Measurements from ENCODE around the gene USP14. TPM values are rescaled to one million over a fixed set of nuclear protein-coding genes. Genes with fewer than 3 reads are reported as not detected.

Gene USP14
- total and polyA plus RNA-seq, 4 donors, result 30.9 to 74.0 (median 54.1) TPM

DNA sequence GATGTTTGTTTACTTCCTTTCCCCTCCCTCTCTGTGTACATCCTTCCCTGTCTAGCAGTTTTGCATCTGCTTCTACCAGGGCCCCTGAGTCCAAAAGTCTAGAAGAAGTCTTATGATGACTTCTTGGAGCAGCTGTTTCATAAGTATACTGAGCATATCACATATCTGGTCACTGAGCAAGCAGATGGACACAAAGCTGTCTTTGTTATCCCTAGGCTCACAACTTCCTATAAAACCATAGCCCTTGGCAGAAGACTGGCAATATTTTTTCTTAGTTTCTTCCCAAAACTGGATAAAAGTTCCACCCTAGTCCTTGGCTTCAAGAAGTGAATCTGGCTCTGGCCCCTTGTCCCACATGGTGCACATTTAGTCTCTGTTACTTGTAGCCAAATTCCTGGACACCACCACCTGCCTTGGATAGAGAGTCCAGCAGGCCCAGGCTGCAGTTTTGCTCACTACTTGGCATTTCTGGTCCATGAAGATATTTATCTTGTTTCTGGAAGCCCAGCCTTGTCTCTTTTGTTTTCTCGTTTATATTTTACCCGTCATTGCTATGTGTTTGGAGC lies 87.0 kb downstream of the USP14 start:
- H3K27ac ChIP-seq (ENCODE audit: low read depth, low read length), result no peak overlapping the region
- no peaks in the 10 kb centered on the region for H3K9me3 ChIP-seq (ENCODE audit: control insufficient read depth, insufficient read depth, low read length)
- H3K4me1 ChIP-seq (ENCODE audit: control insufficient read depth, insufficient read depth, low read length), result no peaks in the 10 kb centered on the region
- H3K27me3 ChIP-seq (ENCODE audit: control insufficient read depth, insufficient read depth, low read length), result no peaks in the 10 kb centered on the region
- peaks cover 14% of the 10 kb centered on the region for H3K36me3 ChIP-seq (ENCODE audit: control insufficient read depth, insufficient read depth, low read length)
- no peak overlapping the region for H3K4me3 ChIP-seq (ENCODE audit: low read depth, low read length)
- DNase-seq (ENCODE audit: low read depth in 4 of 6, low spot score in 6 of 6), result no peak
- no CpG with 5 or more reads among the region's 2 CpGs for WGBS (ENCODE audit: insufficient coverage)

DNA sequence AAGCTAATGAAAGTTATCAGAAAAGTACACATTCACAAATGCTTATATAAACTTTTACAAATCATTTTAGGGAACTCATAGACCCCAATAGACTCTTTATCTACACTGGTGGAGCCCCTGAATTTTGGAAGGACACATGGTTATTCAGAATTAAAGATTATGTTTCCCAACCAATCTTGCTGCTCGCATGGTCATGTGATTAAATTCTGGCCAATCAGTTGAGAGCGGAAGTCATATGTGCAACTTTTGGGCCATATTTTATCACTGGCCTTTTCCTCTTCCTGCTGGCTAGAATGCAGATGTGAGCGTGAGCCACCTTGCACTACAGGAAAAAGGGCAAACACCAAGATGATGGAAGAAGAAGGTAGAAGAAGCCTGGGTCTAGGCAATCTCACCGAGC lies 89.7 kb downstream of the USP14 start:
- Histone ChIP-seq H3K4me3 (ENCODE audit: low read depth, low read length) (no peak overlapping the region), H3K9me3 (ENCODE audit: control insufficient read depth, insufficient read depth, low read length) (no peaks in the 10 kb centered on the region), H3K27ac (ENCODE audit: low read depth, low read length) (no peak overlapping the region), H3K4me1 (ENCODE audit: control insufficient read depth, insufficient read depth, low read length) (no peaks in the 10 kb centered on the region), H3K27me3 (ENCODE audit: control insufficient read depth, insufficient read depth, low read length) (no peaks in the 10 kb centered on the region), H3K36me3 (ENCODE audit: control insufficient read depth, insufficient read depth, low read length) (peaks cover 19% of the 10 kb centered on the region)
- DNase-seq (ENCODE audit: low read depth in 4 of 6, low spot score in 6 of 6), result no peak
- WGBS (ENCODE audit: insufficient coverage), result 93% methylated on average over 3 of the region's 4 CpGs

DNA sequence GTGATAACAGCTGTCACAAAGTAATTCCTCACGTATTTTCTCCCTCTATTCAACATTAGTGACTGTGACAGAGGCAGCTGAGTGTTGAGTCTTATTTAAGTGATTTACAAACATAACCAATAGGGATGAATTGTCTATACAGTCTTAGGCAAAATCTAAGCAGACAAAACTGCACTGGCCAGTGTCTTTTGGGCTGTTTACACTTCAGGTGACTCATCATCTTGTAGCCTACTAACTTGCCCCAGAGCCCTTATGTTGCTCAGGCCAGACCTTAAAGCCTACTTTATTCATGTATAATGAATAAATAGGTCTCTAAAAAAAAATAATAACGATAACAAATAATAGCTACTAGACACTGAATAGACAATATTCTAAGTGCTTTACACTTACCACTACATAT lies 92.3 kb downstream of the USP14 start:
- WGBS (ENCODE audit: insufficient coverage), result no CpG with 5 or more reads among the region's 2 CpGs
- Histone ChIP-seq H3K36me3 (ENCODE audit: control insufficient read depth, insufficient read depth, low read length) (peaks cover 22% of the 10 kb centered on the region), H3K27me3 (ENCODE audit: control insufficient read depth, insufficient read depth, low read length) (no peaks in the 10 kb centered on the region), H3K4me1 (ENCODE audit: control insufficient read depth, insufficient read depth, low read length) (no peaks in the 10 kb centered on the region), H3K9me3 (ENCODE audit: control insufficient read depth, insufficient read depth, low read length) (no peaks in the 10 kb centered on the region), H3K4me3 (ENCODE audit: low read depth, low read length) (no peak overlapping the region), H3K27ac (ENCODE audit: low read depth, low read length) (no peak overlapping the region)
- DNase-seq (ENCODE audit: low read depth in 4 of 6, low spot score in 6 of 6), result peak in 2 of 6 donors; percentile 27 to 29

DNA sequence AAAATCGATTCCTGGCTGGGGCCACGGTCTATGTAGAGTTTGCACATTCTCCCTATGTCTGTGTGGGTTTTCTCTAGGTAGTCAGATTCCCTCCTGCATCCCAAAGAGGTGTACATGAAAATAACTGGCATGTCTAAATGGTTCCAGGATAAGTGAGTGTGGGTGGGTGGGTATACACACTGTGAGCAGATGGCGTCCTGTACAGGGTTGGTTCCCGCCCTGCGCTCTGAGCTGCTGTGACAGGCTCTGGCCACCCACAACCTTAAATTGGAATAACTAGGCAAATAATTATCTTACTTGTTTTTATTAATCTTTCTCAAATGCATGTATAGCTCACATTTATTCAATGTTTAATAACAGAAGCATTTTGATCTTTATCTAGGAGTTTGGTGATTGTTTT lies 93.2 kb downstream of the USP14 start:
- DNase-seq (ENCODE audit: low read depth in 4 of 6, low spot score in 6 of 6), result no peak
- WGBS (ENCODE audit: insufficient coverage), result 87% methylated on average over 2 of the region's 5 CpGs
- Histone ChIP-seq H3K4me1 (ENCODE audit: control insufficient read depth, insufficient read depth, low read length) (no peaks in the 10 kb centered on the region), H3K27ac (ENCODE audit: low read depth, low read length) (no peak overlapping the region), H3K36me3 (ENCODE audit: control insufficient read depth, insufficient read depth, low read length) (peaks cover 20% of the 10 kb centered on the region), H3K9me3 (ENCODE audit: control insufficient read depth, insufficient read depth, low read length) (no peaks in the 10 kb centered on the region), H3K4me3 (ENCODE audit: low read depth, low read length) (no peak overlapping the region), H3K27me3 (ENCODE audit: control insufficient read depth, insufficient read depth, low read length) (no peaks in the 10 kb centered on the region)

DNA sequence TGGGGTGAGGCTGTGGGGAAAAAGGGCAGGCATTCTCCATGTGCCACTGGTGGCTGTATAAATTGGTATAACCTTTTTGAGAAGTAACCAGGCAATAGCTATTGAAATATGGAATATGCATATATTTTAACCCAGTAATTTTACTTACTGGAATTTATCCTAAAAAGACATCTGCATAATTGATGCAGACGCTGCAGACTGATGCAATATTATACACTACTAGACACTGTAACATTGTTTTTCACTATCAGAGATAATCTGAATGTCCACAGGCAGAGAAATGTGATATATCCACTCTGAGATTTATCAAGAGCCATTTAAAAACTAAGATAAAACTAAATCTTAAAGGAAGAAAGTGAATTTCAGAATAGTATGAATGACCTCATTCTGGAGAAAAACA lies 94.8 kb downstream of the USP14 start:
- no peaks in the 10 kb centered on the region for H3K4me1 ChIP-seq (ENCODE audit: control insufficient read depth, insufficient read depth, low read length)
- no peaks in the 10 kb centered on the region for H3K27me3 ChIP-seq (ENCODE audit: control insufficient read depth, insufficient read depth, low read length)
- H3K4me3 ChIP-seq (ENCODE audit: low read depth, low read length), result no peak overlapping the region
- WGBS (ENCODE audit: insufficient coverage), result no CpG with 5 or more reads among the region's 1 CpG
- H3K36me3 ChIP-seq (ENCODE audit: control insufficient read depth, insufficient read depth, low read length), result peaks cover 17% of the 10 kb centered on the region
- no peak overlapping the region for H3K27ac ChIP-seq (ENCODE audit: low read depth, low read length)
- H3K9me3 ChIP-seq (ENCODE audit: control insufficient read depth, insufficient read depth, low read length), result no peaks in the 10 kb centered on the region
- no peak for DNase-seq (ENCODE audit: low read depth in 4 of 6, low spot score in 6 of 6)

DNA sequence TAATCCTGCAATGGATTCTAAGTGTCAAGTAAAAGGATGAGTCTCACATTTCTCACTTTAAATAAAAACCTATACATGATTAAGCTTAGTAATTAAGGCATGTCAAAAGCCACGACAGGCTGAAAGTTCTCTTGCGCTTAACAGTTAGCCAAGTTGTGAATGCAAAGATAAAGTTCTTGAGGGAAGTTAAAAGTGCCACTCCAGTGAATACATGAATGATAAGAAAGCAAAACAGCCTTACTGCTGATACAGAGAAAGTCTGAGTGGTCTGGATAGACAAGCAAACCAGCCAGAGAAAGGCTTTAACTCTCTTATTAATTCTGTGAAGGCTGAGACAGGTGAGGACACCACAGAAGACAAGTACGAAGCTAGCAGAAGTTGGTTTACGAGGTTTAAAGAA lies 96.8 kb downstream of the USP14 start:
- H3K9me3 ChIP-seq (ENCODE audit: control insufficient read depth, insufficient read depth, low read length), result no peaks in the 10 kb centered on the region
- H3K4me3 ChIP-seq (ENCODE audit: low read depth, low read length), result no peak overlapping the region
- no peaks in the 10 kb centered on the region for H3K27me3 ChIP-seq (ENCODE audit: control insufficient read depth, insufficient read depth, low read length)
- no peaks in the 10 kb centered on the region for H3K4me1 ChIP-seq (ENCODE audit: control insufficient read depth, insufficient read depth, low read length)
- H3K27ac ChIP-seq (ENCODE audit: low read depth, low read length), result no peak overlapping the region
- DNase-seq (ENCODE audit: low read depth in 4 of 6, low spot score in 6 of 6), result no peak
- peaks cover 14% of the 10 kb centered on the region for H3K36me3 ChIP-seq (ENCODE audit: control insufficient read depth, insufficient read depth, low read length)
- WGBS (ENCODE audit: insufficient coverage), result 89% methylated on average over 3 of the region's 4 CpGs

DNA sequence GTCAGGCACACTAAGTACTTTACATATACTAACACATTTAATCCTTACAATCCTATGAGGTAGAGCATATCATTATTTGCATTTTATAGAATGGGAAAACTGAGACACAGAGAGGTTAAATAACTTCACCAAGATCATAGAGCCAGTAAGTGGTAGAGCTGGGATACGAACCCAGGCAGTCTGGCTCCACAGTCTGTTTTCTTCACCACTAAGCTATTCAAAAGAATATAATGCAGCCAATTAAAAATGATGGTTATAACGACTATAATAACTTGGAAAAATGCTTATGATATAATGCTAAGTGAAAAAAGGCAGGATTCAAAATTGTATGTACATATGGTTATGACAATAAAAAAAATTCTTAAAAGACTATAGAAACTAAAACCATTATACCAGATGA lies 102.2 kb downstream of the USP14 start:
- Histone ChIP-seq H3K27me3 (ENCODE audit: control insufficient read depth, insufficient read depth, low read length) (no peaks in the 10 kb centered on the region), H3K9me3 (ENCODE audit: control insufficient read depth, insufficient read depth, low read length) (no peaks in the 10 kb centered on the region), H3K4me3 (ENCODE audit: low read depth, low read length) (no peak overlapping the region), H3K27ac (ENCODE audit: low read depth, low read length) (no peak overlapping the region), H3K36me3 (ENCODE audit: control insufficient read depth, insufficient read depth, low read length) (peaks cover 9% of the 10 kb centered on the region), H3K4me1 (ENCODE audit: control insufficient read depth, insufficient read depth, low read length) (no peaks in the 10 kb centered on the region)
- no CpG with 5 or more reads among the region's 2 CpGs for WGBS (ENCODE audit: insufficient coverage)
- DNase-seq (ENCODE audit: low read depth in 4 of 6, low spot score in 6 of 6), result no peak

DNA sequence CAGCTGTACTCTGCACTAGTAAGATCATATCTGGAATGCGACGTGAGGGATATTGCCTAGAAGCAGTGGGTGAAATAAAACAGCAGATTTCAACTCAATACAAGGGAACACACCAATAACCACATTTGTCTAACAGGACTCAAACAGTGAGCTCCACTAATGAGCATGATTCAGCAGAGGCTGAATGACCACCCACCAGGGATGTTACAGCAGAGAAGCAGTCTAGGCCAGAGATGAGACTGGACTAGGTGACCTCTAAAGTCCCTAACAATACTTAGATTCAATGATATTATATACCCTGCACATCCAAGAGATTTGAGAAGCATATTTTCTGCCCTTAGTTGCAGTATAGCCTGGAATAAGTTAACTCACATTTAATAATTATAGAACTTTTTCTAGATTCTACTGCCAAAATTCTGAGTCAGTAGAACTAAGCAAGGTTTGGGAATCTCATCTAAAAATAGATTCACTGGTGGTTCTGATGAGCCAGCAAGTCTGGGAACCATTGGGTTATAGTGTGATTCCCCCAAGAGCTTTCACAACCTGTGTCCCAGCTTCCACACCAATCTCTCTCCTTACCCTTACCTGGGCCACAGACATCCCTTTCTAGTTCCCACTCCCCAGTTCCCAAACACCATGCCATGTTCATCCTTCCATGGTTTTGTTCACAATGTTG lies 103.2 kb downstream of the USP14 start:
- no peak overlapping the region for H3K27ac ChIP-seq (ENCODE audit: low read depth, low read length)
- H3K4me3 ChIP-seq (ENCODE audit: low read depth, low read length), result no peak overlapping the region
- peaks cover 9% of the 10 kb centered on the region for H3K36me3 ChIP-seq (ENCODE audit: control insufficient read depth, insufficient read depth, low read length)
- WGBS (ENCODE audit: insufficient coverage), result no CpG with 5 or more reads among the region's 2 CpGs
- no peaks in the 10 kb centered on the region for H3K27me3 ChIP-seq (ENCODE audit: control insufficient read depth, insufficient read depth, low read length)
- peaks cover 1% of the 10 kb centered on the region for H3K4me1 ChIP-seq (ENCODE audit: control insufficient read depth, insufficient read depth, low read length)
- H3K9me3 ChIP-seq (ENCODE audit: control insufficient read depth, insufficient read depth, low read length), result no peaks in the 10 kb centered on the region
- no peak for DNase-seq (ENCODE audit: low read depth in 4 of 6, low spot score in 6 of 6)
